OCI-M2 (cell line): ENCODE measurements around the gene NKIRAS1.
"Not testable (repeated sequence)": the region's sequence is repeated elsewhere in the genome, so short reads cannot be mapped to it uniquely, and the experiment has no call there.

Source experiments
- DNase-seq: peaks from one replicate; lab custom pipeline; 2025; ENCODE audit not compliant: unreplicated experiment; lab: John Stamatoyannopoulos, UW

Gene NKIRAS1

GRCh38 chr3:23941440-23941839 lies 24.6 kb upstream of the NKIRAS1 start:
- DNase-seq: no peak

DNA sequence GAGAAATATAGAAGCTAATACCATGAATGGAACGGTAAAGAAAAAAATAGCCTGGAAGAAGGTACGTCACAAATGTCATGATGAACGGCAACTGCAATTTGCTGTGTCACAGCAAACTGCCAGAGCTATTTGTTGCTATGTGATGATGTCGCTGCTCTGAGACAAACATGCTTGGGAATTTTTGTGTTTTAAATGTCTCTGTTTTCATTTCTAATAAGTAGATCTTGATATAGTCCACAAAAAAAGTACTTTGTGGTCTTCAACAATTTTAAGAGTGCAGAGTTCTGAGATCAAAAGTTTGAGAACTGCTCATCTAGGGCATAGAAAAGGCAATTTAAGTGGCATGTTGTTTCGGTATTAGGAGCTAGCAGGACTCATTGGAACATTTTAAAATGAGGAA lies 24.0 kb upstream of the NKIRAS1 start:
- DNase-seq: no peak

DNA sequence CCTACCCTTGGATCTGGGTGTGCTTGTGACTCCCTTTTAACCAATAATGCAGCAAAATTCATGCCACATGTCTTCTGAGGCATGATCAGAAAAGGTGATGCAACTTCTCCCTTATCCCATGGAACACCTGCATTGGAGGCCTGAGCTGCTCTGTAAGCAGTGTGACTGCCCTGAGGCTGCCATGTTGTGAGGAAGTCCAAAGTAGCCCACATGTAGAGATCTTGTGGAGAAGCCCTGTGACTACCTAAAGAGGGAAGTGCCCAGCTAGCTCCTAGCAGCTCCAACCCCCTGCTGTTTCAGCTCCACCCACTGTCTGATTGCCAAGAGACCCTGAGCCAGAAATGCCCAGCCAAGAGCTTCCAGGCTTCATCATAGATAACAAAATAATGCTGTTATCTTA lies 21.9 kb upstream of the NKIRAS1 start:
- no peak for DNase-seq

GRCh38 chr3:23937296-23937695 lies 20.5 kb upstream of the NKIRAS1 start:
- no peak for DNase-seq

- no peak for DNase-seq
Measured at GRCh38 chr3:23934253-23934652, 17.5 kb upstream of the NKIRAS1 start.

GRCh38 chr3:23932571-23932970 lies 15.8 kb upstream of the NKIRAS1 start:
- no peak for DNase-seq

GRCh38 chr3:23931597-23931996 lies 14.8 kb upstream of the NKIRAS1 start:
- DNase-seq: no peak

DNA sequence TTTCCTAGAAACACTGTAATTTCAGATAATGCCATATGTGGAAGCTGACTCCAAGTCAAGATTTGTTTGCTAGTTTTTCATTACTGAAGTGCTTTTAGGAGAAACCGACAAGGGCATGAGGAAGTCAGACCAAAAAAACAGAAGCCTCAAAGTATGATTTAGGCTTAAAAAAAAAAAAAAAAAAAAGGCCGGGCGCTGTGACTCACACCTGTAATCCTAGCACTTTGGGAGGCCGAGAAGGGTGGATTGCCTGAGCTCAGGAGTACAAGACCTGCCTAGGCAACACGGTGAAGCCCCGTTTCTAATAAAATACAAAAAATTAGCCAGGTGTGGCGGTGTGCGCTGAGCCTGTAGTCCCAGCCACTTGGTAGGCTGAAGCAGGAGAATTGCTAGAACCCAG lies 11.7 kb upstream of the NKIRAS1 start:
- no peak for DNase-seq

DNA sequence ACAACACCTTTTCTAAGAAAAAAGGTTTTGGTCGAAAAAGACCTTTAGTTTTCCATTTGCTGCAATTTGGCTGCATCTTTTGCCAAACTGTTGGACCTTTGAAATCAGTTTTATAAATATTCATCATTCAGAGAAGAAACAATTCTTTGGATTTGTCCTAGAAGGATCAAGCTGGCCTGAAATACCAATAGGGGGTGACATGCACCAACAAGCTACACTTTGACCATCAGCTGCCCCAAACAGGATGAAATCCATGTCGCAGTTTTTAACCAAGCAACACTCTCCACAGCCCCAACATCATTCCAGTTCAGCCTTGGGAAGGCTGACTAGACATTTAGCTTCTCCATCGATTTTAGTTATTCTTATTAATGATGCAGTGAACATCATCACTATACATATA lies 9.9 kb upstream of the NKIRAS1 start:
- no peak for DNase-seq

DNA sequence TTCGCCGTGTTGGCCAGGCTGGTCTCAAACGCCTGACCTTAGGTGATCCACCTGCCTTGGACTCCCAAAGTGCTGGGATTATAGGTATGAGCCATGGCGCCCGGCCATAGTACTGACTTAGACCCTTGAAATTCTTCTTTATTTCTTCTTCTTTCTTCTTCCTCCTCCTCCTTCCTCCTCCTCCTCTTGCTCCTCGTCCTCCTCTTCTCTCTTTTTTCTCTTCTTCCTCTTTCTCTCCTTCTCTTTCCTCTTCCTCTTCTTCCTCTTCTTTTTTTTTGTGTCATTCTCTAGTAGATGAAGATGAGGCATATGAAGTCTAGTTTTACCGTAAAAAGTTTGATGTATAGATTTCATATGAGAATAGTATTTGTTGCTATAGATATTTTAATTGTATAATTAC lies 9.5 kb upstream of the NKIRAS1 start:
- no peak for DNase-seq

GRCh38 chr3:23923786-23924185 lies 7.0 kb upstream of the NKIRAS1 start:
- DNase-seq: no peak

GRCh38 chr3:23921052-23921511 lies 4.3 kb upstream of the NKIRAS1 start:
- no peak for DNase-seq

DNA sequence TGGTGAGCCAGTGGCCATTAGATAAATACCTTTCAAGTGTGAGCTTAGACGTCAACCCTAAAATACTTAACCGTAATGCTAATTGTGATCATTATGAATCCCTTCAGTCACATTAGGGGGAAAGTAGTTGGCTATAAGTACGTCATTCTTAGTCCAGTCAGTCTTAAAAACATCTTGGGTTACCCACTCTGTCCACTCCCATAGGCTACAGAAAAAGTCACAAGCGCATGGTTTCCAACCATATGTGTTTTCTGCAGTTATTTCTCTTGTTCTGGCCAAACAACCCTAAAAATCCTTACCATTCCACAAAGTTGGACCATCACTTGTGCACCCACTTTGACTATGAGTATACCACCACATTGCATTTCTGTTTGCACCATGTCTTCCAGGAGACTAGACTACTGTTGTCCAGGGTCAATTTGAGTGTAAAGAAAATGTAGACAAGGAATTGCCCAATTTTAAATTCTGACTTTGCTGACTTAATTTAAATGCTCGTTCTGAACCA lies 3.4 kb upstream of the NKIRAS1 start:
- DNase-seq: no peak

DNA sequence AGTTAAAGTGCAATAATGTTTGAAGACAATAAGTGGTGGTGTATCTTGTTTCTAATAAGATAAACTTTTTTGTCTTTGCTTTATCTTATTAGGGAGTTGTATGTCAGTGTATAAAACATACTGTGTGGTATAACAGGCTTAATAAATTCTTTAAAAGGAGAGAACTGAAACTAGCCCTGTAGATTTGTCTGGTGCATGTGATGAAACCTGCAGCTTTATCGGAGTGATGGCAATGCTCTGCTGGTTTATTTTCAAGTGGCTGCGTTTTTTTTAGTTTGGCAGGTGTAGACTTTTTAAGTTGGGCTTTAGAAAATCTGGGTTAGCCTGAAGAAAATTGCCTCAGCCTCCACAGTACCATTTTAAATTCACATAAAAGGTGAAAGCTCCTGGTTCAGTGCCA lies 2.8 kb upstream of the NKIRAS1 start:
- DNase-seq: no peak

DNA sequence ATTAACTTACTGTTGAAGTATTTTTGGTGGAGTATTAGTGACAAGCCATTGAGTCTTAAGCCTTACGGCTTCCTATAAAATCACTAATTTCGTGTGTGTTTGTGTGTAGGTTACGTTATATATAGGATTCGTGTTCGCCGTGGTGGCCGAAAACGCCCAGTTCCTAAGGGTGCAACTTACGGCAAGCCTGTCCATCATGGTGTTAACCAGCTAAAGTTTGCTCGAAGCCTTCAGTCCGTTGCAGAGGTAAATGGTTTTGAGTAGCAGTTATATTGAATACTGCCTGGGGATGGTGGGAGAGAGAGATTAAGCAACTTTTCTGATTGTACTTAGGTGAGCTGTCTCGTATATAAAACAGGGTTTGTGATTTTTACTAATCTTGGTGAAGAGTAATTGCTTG lies 1.5 kb upstream of the NKIRAS1 start:
- DNase-seq: not testable (repeated sequence)

DNA sequence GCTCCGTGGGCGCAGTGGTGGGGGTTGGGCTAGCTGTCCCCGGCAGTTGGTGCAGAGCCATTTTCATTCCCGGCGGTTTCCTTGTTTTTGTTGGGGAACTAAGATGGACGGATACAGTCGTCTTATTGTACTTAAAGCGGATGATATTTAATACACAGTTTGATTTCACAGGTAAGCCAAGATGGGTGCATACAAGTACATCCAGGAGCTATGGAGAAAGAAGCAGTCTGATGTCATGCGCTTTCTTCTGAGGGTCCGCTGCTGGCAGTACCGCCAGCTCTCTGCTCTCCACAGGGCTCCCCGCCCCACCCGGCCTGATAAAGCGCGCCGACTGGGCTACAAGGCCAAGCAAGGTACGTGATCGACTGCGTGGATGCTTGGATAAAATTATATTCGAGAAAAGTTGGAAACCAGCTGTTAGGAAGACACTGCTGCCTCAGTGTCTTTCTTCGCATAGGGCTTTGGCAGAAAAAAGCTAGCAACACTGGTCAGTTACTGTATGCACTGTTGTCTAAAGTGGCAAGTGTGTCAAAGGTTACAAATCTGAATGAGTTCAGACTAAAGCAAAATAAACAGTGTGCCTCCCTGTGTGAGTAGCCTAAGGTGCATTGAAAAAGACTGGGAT lies 1.0 kb upstream of the NKIRAS1 start:
- not testable (repeated sequence) for DNase-seq

GRCh38 chr3:23916152-23916885 lies 471 bp downstream of the NKIRAS1 start:
- DNase-seq: no peak

DNA sequence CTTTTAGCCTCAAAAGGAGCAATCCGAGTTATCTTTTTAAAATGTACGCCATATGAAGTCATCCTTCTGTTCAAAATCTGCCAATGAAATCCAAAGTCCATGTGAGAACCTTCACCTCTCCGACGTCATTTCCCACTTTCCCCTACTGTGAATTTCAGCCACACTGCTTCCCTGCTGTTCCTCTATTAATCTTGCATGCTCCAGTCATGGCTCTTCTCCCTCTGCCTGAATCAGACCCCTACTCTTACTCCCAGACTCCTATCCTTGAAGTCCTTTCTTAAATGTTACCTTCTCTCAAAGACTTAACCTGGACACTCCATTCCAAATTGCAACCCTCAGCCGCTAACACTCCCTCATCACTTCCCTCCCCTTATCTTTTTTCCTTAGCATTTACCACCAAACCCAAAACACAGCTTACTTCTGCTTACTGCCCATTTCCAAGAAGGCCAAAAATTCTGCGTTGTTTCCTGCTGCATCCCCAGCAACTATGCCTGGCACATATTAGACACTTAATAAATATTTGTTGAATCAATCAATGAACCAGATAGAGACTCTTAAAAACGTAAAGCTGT lies 1.2 kb downstream of the NKIRAS1 start:
- DNase-seq: no peak

- no peak for DNase-seq
Measured at GRCh38 chr3:23913873-23914743, 2.7 kb downstream of the NKIRAS1 start.

DNA sequence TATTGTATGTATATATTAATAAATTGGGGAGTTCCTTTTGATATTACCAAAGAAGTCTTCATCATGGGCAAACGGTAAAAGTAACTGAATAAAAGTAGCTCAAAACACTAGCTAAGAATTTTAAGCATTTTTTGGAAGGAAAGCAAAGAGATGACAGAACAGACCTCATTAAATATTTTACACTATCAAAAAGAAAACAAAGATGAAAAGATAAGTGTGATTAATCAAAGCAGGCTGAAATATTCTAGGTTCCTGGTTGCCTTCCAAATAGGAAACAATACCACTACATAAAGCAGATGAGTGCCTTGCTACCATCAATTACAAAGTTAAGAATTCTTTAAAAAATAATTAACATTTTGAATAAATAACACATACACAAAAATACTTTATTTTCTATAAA lies 3.6 kb downstream of the NKIRAS1 start:
- DNase-seq: no peak

DNA sequence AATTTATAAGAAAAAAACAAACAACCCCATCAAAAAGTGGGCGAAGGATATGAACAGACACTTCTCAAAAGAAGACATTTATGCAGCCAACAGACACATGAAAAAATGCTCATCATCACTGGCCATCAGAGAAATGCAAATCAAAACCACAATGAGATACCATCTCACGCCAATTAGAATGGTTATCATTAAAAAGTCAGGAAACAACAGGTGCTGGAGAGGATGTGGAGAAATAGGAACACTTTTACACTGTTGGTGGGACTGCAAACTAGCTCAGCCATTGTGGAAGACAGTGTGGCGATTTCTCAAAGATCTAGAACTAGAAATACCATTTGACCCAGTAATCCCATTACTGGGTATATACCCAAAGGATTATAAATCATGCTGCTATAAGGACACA lies 4.5 kb downstream of the NKIRAS1 start:
- DNase-seq: not testable (repeated sequence)
